Gastroesophageal sphincter (tissue), 4 donors: ENCODE results near the gene ITGAE. TPM values are rescaled to one million over a fixed set of nuclear protein-coding genes. Genes with fewer than 3 reads are reported as not detected.
"Not testable (repeated sequence)": the region's sequence is repeated elsewhere in the genome, so short reads cannot be mapped to it uniquely, and the experiment has no call there.

ENCODE experiments used
- ATAC-seq: fragments of 150-250 bp; one replicate; pipeline ENCODE4 v1.9.1; 2016; ENCODE audit warnings: mild to moderate bottlenecking, moderate library complexity
- H3K27ac ChIP-seq, 4 donors: fragments of 200-600 bp; sonication (generic) in 3 of 4; 1 replicate in 3 of 4; 2 replicates in 1 of 4; pipeline ENCODE4 v1.5.1; 2016 to 2019
- H3K27me3 ChIP-seq: fragments of 200-600 bp; sonication (generic); one replicate; pipeline ENCODE4 v1.5.1; 2019
- H3K36me3 ChIP-seq, 2 donors: fragments of 200-600 bp; sonication (generic); one replicate each; pipeline ENCODE4 v1.5.1; 2019; ENCODE audit warnings: control low read depth in 1 of 2
- H3K4me1 ChIP-seq, 3 donors: fragments of 200-600 bp; sonication (generic); 1 replicate in 2 of 3; 2 replicates in 1 of 3; pipeline ENCODE4 v1.5.1; 2016 to 2019; ENCODE audit warnings: control low read depth in 2 of 3
- H3K4me3 ChIP-seq, 2 donors: fragments of 200-600 bp; sonication (generic); one replicate each; pipeline ENCODE4 v1.5.1; 2019; ENCODE audit warnings: mild to moderate bottlenecking in 1 of 2, moderate library complexity in 1 of 2
- H3K9me3 ChIP-seq, 3 donors: fragments of 200-600 bp; sonication (generic); one replicate each; pipeline ENCODE4 v1.5.1; 2017 to 2019; ENCODE audit warnings: control low read depth in 2 of 3
- EP300 ChIP-seq: sonication (generic); formaldehyde crosslinking; IDR thresholded peaks from one replicate; pipeline ENCODE4 v1.6.1; 2017; ENCODE audit warnings: antibody characterized with exemption, mild to moderate bottlenecking
- POLR2A ChIP-seq, 2 donors: fragments of 450-650 bp; IDR thresholded peaks; one replicate each; pipeline ENCODE4 v1.6.1; 2017; ENCODE audit warnings: antibody characterized with exemption in 2 of 2, mild to moderate bottlenecking in 2 of 2, moderate library complexity in 1 of 2
- POLR2AphosphoS5 ChIP-seq: sonication (generic); formaldehyde crosslinking; IDR thresholded peaks from one replicate; pipeline ENCODE4 v1.6.1; 2017; ENCODE audit warnings: antibody characterized with exemption
- WGBS, 2 donors: methylation state at CpG; one replicate each; pipeline ENCODE4 v1.1.5; 2018; ENCODE audit warnings: low coverage in 1 of 2; 5-methylcytosine and 5-hydroxymethylcytosine counted together
- total RNA-seq, 4 donors: library from RNA; depleted of rRNA; stranded (reverse); fragments of >200 nt; gene quantifications; one replicate each; pipeline ENCODE4 v1.1.0, GENCODE V29; 2016
- TF ChIP-seq, protein P1 (sequence below), 4 experiments: fragments of 200-600 bp in 2 of 4; fragments of 450-650 bp in 2 of 4; sonication (generic) in 1 of 4; IDR thresholded peaks; one replicate each; pipeline ENCODE4 v1.5.1; 2017 to 2019; ENCODE audit warnings: antibody characterized with exemption in 4 of 4, mild to moderate bottlenecking in 2 of 4, moderate library complexity in 2 of 4

ITGAE gene
- total RNA-seq, 4 donors from 2014 or later, result 20.3 to 35.2 (median 21.7) TPM

DNA sequence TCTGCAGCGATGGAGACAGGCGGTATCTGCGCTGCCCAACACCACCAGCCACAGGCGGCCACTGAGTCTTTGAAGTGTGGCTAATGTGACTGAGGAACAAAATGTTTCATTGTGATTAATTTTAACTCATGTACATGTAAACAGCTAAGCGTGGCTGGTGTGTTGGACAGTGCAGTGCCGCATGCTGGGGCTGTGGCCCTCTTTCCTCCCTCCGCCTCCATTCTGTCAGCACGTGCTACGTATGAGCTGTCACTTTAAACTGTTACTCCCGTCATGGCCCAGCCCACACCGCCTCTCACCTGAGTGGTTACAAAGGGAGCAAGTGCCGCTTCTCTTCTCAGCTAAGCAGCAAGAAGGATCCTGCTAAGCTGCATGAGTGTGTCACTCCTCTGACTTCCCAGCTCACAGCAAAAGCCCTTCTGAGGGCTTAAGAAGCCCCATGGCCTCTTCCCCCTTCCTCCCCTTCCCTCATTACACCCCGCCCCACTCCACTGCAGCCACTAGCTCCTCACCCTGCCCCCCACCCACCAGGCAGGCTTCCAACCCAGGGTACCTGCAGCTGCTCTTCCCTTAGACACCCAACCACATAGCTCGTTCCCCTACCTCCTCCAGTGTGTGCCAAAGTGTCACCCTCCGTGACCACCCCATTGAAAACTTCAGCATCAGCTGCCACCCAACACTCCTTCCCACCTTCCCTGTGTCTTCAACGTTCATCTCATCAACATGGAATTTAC, 62.3 kb downstream of the ITGAE start:
- peak; percentile 23 for ATAC-seq

DNA sequence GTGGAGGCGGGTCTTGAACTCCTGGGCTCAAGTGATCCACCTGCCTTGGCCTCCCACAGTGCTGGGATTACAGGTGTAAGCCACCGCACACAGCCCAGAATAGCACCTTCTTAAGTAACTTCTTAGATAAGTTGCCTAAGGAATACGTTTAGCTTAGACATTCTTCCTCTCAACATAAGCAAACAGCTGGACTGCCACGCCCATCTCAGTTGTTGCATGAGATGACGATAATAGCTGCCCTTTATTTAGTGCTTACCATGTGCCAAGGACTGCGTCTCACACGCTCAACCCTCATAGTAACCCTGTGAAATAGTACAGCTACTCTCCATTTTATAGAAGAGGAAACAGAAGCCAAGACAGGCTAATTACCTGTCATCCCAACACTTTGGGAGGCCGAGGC, 65.5 kb downstream of the ITGAE start:
- peaks cover 6 to 21% (median 12%) of the 10 kb centered on the region in 3 donors for H3K4me1 ChIP-seq
- peaks cover 5% of the 10 kb centered on the region for H3K27me3 ChIP-seq
- H3K4me3 ChIP-seq, result no peak overlapping the region
- no peaks in the 10 kb centered on the region for H3K9me3 ChIP-seq
- 66 to 100% methylated on average over 1 to 6 of the region's 8 CpGs for WGBS, 2 donors
- no peak overlapping the region for H3K27ac ChIP-seq
- ATAC-seq, result no peak
- TF ChIP-seq, protein P1, sequence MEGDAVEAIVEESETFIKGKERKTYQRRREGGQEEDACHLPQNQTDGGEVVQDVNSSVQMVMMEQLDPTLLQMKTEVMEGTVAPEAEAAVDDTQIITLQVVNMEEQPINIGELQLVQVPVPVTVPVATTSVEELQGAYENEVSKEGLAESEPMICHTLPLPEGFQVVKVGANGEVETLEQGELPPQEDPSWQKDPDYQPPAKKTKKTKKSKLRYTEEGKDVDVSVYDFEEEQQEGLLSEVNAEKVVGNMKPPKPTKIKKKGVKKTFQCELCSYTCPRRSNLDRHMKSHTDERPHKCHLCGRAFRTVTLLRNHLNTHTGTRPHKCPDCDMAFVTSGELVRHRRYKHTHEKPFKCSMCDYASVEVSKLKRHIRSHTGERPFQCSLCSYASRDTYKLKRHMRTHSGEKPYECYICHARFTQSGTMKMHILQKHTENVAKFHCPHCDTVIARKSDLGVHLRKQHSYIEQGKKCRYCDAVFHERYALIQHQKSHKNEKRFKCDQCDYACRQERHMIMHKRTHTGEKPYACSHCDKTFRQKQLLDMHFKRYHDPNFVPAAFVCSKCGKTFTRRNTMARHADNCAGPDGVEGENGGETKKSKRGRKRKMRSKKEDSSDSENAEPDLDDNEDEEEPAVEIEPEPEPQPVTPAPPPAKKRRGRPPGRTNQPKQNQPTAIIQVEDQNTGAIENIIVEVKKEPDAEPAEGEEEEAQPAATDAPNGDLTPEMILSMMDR (IDR thresholded peaks at IDR 0.05), result no peak
- TF ChIP-seq POLR2A (IDR thresholded peaks at IDR 0.05) (no peak), POLR2AphosphoS5 (no peak), EP300 (no peak)
- no peaks in the 10 kb centered on the region for H3K36me3 ChIP-seq

More for the DNA sequence above, 62.3 kb downstream of the ITGAE start:
- 50 to 68% methylated on average over 4 to 8 of the region's 16 CpGs for WGBS, 2 donors
- no peaks in the 10 kb centered on the region for H3K36me3 ChIP-seq
- H3K4me1 ChIP-seq, result peaks cover 6 to 21% (median 12%) of the 10 kb centered on the region in 3 donors
- peak overlapping the region in 3 of 4 donors; percentile 22 to 75 (median 46) for H3K27ac ChIP-seq
- no peaks in the 10 kb centered on the region for H3K9me3 ChIP-seq
- TF ChIP-seq POLR2AphosphoS5 (peak; percentile 33), POLR2A (IDR thresholded peaks at IDR 0.05) (no peak)
- no peaks in the 10 kb centered on the region for H3K27me3 ChIP-seq
- H3K4me3 ChIP-seq, result peak overlapping the region in 1 of 2 donors; percentile 33

DNA sequence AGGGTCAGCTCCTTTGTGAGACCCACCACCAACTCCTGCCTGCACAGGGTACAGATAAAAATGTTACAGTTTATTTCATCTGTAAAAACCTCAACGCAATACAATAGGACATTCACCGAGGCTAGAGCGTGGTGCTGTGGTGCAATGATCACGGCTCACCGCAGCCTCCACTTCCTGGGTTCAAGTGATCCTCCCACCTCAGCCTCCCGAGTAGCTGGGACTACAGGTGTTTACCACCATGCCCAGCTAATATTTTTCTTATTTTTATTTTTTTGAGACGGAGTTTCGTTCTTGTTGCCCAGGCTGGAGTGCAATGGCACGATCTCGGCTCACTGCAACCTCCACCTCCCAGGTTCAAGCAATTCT, 66.1 kb downstream of the ITGAE start:
- H3K36me3 ChIP-seq, H3K27ac ChIP-seq, H3K4me3 ChIP-seq, ATAC-seq, H3K9me3 ChIP-seq: not testable (repeated sequence)
- peaks cover 12% of the 10 kb centered on the region for H3K27me3 ChIP-seq
- H3K4me1 ChIP-seq, result peaks cover 6 to 21% (median 12%) of the 10 kb centered on the region in 3 donors
- WGBS, 2 donors, result 87 to 90% methylated on average over 6 to 10 of the region's 10 CpGs

- no peak overlapping the region for H3K27ac ChIP-seq
- no peak overlapping the region for H3K4me3 ChIP-seq
- peak; percentile 50 for ATAC-seq
- H3K9me3 ChIP-seq, result no peaks in the 10 kb centered on the region
- H3K27me3 ChIP-seq, result peaks cover 12% of the 10 kb centered on the region
- 28 to 36% methylated on average over 6 to 8 of the region's 9 CpGs for WGBS, 2 donors
- H3K4me1 ChIP-seq, result peaks cover 0 to 1% (median 0%) of the 10 kb centered on the region in 3 donors
- H3K36me3 ChIP-seq, result no peaks in the 10 kb centered on the region
- no peak for TF ChIP-seq POLR2A (IDR thresholded peaks at IDR 0.05)
- no peak for TF ChIP-seq EP300
- no peak for TF ChIP-seq POLR2AphosphoS5
- TF ChIP-seq, protein P1 (IDR thresholded peaks at IDR 0.05), result no peak
Measured at GRCh38 chr17:3732210-3732621, 68.8 kb downstream of the ITGAE start.

GRCh38 chr17:3730881-3731429, 70.0 kb downstream of the ITGAE start:
- Histone ChIP-seq H3K9me3 (no peaks in the 10 kb centered on the region), H3K4me3 (no peak overlapping the region), H3K4me1 (no peaks in the 10 kb centered on the region), H3K27me3 (peaks cover 12% of the 10 kb centered on the region), H3K27ac (no peak overlapping the region), H3K36me3 (no peaks in the 10 kb centered on the region)
- 42 to 52% methylated on average over 8 of the region's 9 CpGs for WGBS, 2 donors
- no peak for ATAC-seq
- no peak for TF ChIP-seq POLR2A (IDR thresholded peaks at IDR 0.05)
- TF ChIP-seq EP300, result no peak
- TF ChIP-seq, protein P1 (IDR thresholded peaks at IDR 0.05), result no peak
- TF ChIP-seq POLR2AphosphoS5, result no peak

- no peak for TF ChIP-seq EP300
- TF ChIP-seq, protein P1 (IDR thresholded peaks at IDR 0.05), result no peak
- Histone ChIP-seq H3K27ac (no peak overlapping the region), H3K4me1 (no peaks in the 10 kb centered on the region), H3K36me3 (no peaks in the 10 kb centered on the region), H3K9me3 (no peaks in the 10 kb centered on the region), H3K27me3 (peaks cover 12% of the 10 kb centered on the region), H3K4me3 (no peak overlapping the region)
- no peak for ATAC-seq
- 80 to 94% methylated on average over 2 to 3 of the region's 6 CpGs for WGBS, 2 donors
Measured at GRCh38 chr17:3729881-3730280, 71.1 kb downstream of the ITGAE start.

GRCh38 chr17:3728099-3728498, 72.9 kb downstream of the ITGAE start:
- not testable (repeated sequence) for ATAC-seq
- 80% methylated on average over 1 of the region's 3 CpGs; no CpG with 5 or more reads in 1 of the 2 donors for WGBS, 2 donors
- peaks cover 0 to 10% (median 8%) of the 10 kb centered on the region in 3 donors for H3K4me1 ChIP-seq

More at GRCh38 chr17:3728099-3728498, 72.9 kb downstream of the ITGAE start:
- not testable (repeated sequence) for H3K36me3 ChIP-seq, H3K9me3 ChIP-seq, H3K27ac ChIP-seq, H3K4me3 ChIP-seq
- peaks cover 12% of the 10 kb centered on the region for H3K27me3 ChIP-seq
